Ascending aorta (tissue), 2 donors: ENCODE data around the gene SHOX. TPM values are rescaled to one million over a fixed set of nuclear protein-coding genes. Genes with fewer than 3 reads are reported as not detected.

Experiments used
- DNase-seq, 2 donors: peaks; one replicate each; pipeline ENCODE4 v3.0.0-alpha.2; 2019; ENCODE audit warnings: low spot score in 2 of 2
- H3K27ac ChIP-seq, 2 donors: fragments of 200-600 bp; sonication (generic); one replicate each; pipeline ENCODE4 v1.5.1; 2016 to 2017; ENCODE audit warnings: mild to moderate bottlenecking in 1 of 2
- H3K27me3 ChIP-seq: fragments of 200-600 bp; sonication (generic); one replicate; pipeline ENCODE4 v1.5.1; 2017
- H3K36me3 ChIP-seq, 2 donors: fragments of 200-600 bp; sonication (generic); one replicate each; pipeline ENCODE4 v1.5.1; 2016
- H3K4me1 ChIP-seq, 2 donors: fragments of 200-600 bp; sonication (generic); one replicate each; pipeline ENCODE4 v1.5.1; 2016 to 2017; ENCODE audit warnings: mild to moderate bottlenecking in 1 of 2
- H3K4me3 ChIP-seq, 2 donors: fragments of 200-600 bp; sonication (generic); one replicate each; pipeline ENCODE4 v1.5.1; 2016 to 2017; ENCODE audit warnings: mild to moderate bottlenecking in 1 of 2
- H3K9me3 ChIP-seq, 2 donors: fragments of 200-600 bp; sonication (generic); one replicate each; pipeline ENCODE4 v1.5.1; 2016
- CTCF ChIP-seq, 3 experiments: fragments of 200-600 bp in 2 of 3; fragments of 450-650 bp in 1 of 3; sonication (generic) in 2 of 3; IDR thresholded peaks; one replicate each; pipeline ENCODE4 v1.5.1; 2016 to 2019; ENCODE audit warnings: antibody characterized with exemption in 3 of 3, mild to moderate bottlenecking in 1 of 3, moderate library complexity in 1 of 3
- intact Hi-C: fragments of 100-400 bp; cut with DNase I; formaldehyde crosslinking; loops from one replicate; pipeline ENCODE4 v1.15.1; 2023
- total RNA-seq: library from RNA; depleted of rRNA; stranded (reverse); fragments of >200 nt; gene quantifications from one replicate; pipeline ENCODE4 v1.1.0, GENCODE V29; 2016

Gene SHOX
- total RNA-seq, 1 donor from 2014 or later: not detected

- no peak for TF ChIP-seq CTCF (IDR thresholded peaks at IDR 0.05)
- Histone ChIP-seq H3K4me1 (no peaks in the 10 kb centered on the region), H3K9me3 (no peaks in the 10 kb centered on the region), H3K27me3 (no peaks in the 10 kb centered on the region), H3K4me3 (no peak overlapping the region), H3K27ac (no peak overlapping the region), H3K36me3 (no peaks in the 10 kb centered on the region)
- intact Hi-C loops: no loop called here
- no peak for DNase-seq
These were observed 59.4 kb downstream of the SHOX start for GRCh38 chrX:689983-690382.

GRCh38 chrX:694800-695199, 64.2 kb downstream of the SHOX start:
- H3K27me3 ChIP-seq: no peaks in the 10 kb centered on the region
- no peak overlapping the region for H3K4me3 ChIP-seq
- H3K9me3 ChIP-seq: no peaks in the 10 kb centered on the region
- no peak overlapping the region for H3K27ac ChIP-seq
- no peaks in the 10 kb centered on the region for H3K36me3 ChIP-seq
- no peaks in the 10 kb centered on the region for H3K4me1 ChIP-seq
- no peak for DNase-seq
- intact Hi-C loops: no loop called here
- TF ChIP-seq CTCF (IDR thresholded peaks at IDR 0.05): no peak

GRCh38 chrX:698206-698605, 67.6 kb downstream of the SHOX start:
- Histone ChIP-seq H3K4me1 (no peaks in the 10 kb centered on the region), H3K27me3 (no peaks in the 10 kb centered on the region), H3K36me3 (no peaks in the 10 kb centered on the region), H3K27ac (no peak overlapping the region), H3K9me3 (no peaks in the 10 kb centered on the region), H3K4me3 (no peak overlapping the region)
- no peak for DNase-seq
- intact Hi-C loops: no loop called here
- TF ChIP-seq CTCF (IDR thresholded peaks at IDR 0.05): no peak

- TF ChIP-seq CTCF (IDR thresholded peaks at IDR 0.05): no peak
- no peaks in the 10 kb centered on the region for H3K36me3 ChIP-seq
- intact Hi-C loops: no loop called here
- no peak overlapping the region for H3K27ac ChIP-seq
- peaks cover 0 to 6% of the 10 kb centered on the region in 2 donors for H3K9me3 ChIP-seq
- no peaks in the 10 kb centered on the region for H3K27me3 ChIP-seq
- no peak for DNase-seq
- no peak overlapping the region for H3K4me3 ChIP-seq
- no peaks in the 10 kb centered on the region for H3K4me1 ChIP-seq
These were observed 70.3 kb downstream of the SHOX start for GRCh38 chrX:700936-701335.

GRCh38 chrX:701673-702072, 71.1 kb downstream of the SHOX start:
- no peaks in the 10 kb centered on the region for H3K4me1 ChIP-seq
- no peak overlapping the region for H3K4me3 ChIP-seq
- H3K27me3 ChIP-seq: no peaks in the 10 kb centered on the region
- intact Hi-C loops: no loop called here
- H3K27ac ChIP-seq: no peak overlapping the region
- DNase-seq: no peak
- H3K36me3 ChIP-seq: no peaks in the 10 kb centered on the region
- no peak for TF ChIP-seq CTCF (IDR thresholded peaks at IDR 0.05)
- peaks cover 0 to 6% of the 10 kb centered on the region in 2 donors for H3K9me3 ChIP-seq

- no peak overlapping the region for H3K27ac ChIP-seq
- intact Hi-C loops: no loop called here
- H3K4me3 ChIP-seq: no peak overlapping the region
- no peak for TF ChIP-seq CTCF (IDR thresholded peaks at IDR 0.05)
- peaks cover 0 to 6% of the 10 kb centered on the region in 2 donors for H3K9me3 ChIP-seq
- H3K27me3 ChIP-seq: no peaks in the 10 kb centered on the region
- DNase-seq: no peak
- no peaks in the 10 kb centered on the region for H3K36me3 ChIP-seq
- no peaks in the 10 kb centered on the region for H3K4me1 ChIP-seq
These were observed 72.9 kb downstream of the SHOX start for GRCh38 chrX:703466-703865.
